Type B pancreatic cell (in vitro differentiated cells): ENCODE measurements around the gene LZTS2. TPM values are rescaled to one million over a fixed set of nuclear protein-coding genes. Genes with fewer than 3 reads are reported as not detected.
A peak's percentile ranks its signal among the peaks of the same experiment; 100 is the strongest.

Experiments
- DNase-seq: peaks from one replicate; pipeline ENCODE4 v3.0.0; 2021; ENCODE audit warnings: mixed read lengths; ENCODE audit not compliant: unreplicated experiment; ENCODE audit errors: extremely low spot score
- H3K27ac Mint-ChIP-seq: 2 replicates; pipeline ENCODE4 v1.8.0; 2021; ENCODE audit warnings: mild to moderate bottlenecking, mixed read lengths
- H3K27me3 Mint-ChIP-seq: 2 replicates; pipeline ENCODE4 v1.8.0; 2021; ENCODE audit warnings: mixed read lengths
- H3K36me3 Mint-ChIP-seq: 2 replicates; pipeline ENCODE4 v1.8.0; 2021; ENCODE audit warnings: mixed read lengths
- H3K4me1 Mint-ChIP-seq: one replicate; pipeline ENCODE4 v1.8.0; 2021; ENCODE audit warnings: mixed read lengths; ENCODE audit not compliant: unreplicated experiment
- H3K4me3 Mint-ChIP-seq: 2 replicates; pipeline ENCODE4 v1.8.0; 2021; ENCODE audit warnings: mild to moderate bottlenecking, mixed read lengths
- H3K9me3 Mint-ChIP-seq: 2 replicates; pipeline ENCODE4 v1.8.0; 2021; ENCODE audit warnings: mixed read lengths
- CTCF ChIP-seq: fragments of 200-600 bp; sonication (generic); conservative IDR thresholded peaks from 2 replicates; pipeline ENCODE4 v1.5.0; 2021; ENCODE audit warnings: antibody characterized with exemption, mild to moderate bottlenecking
- long read RNA-seq: library from polyadenylated mRNA; unstranded; transcript quantifications from one replicate; pipeline ENCODE4 v2.0.0, GENCODE V29; 2020
- total RNA-seq: library from RNA; stranded (reverse); gene quantifications from 2 replicates; pipeline ENCODE4 v1.2.1, GENCODE V29; 2021; ENCODE audit warnings: low replicate concordance

LZTS2 gene
- 50.2 and 86.6 TPM in 2 replicates for total RNA-seq
- long read RNA-seq, partial matches to known transcripts = 3 of 3 reads
- long read RNA-seq, other reads (novel, unspliced or antisense) = 0 of 3 reads

GRCh38 chr10:100999742-101000126 is at the start of gene LZTS2:
LZTS2 (plus strand) TSS chr10:100999808; CDS start chr10:101002539, 2,731 bp downstream.
- Mint-ChIP-seq H3K27me3 (no peaks in the 10 kb centered on the region), H3K4me1 (peaks cover 24% of the 10 kb centered on the region), H3K27ac (peak within 1 kb of the TSS; percentile 95), H3K36me3 (peaks cover 4% of the 10 kb centered on the region), H3K9me3 (no peaks in the 10 kb centered on the region), H3K4me3 (peak within 1 kb of the TSS; percentile 94)
- no peak for DNase-seq
- TF ChIP-seq CTCF = no peak

- DNase-seq = no peak
- Mint-ChIP-seq H3K4me1 (no peaks in the 10 kb centered on the region), H3K27ac (no peak overlapping the region), H3K36me3 (peaks cover 26% of the 10 kb centered on the region), H3K4me3 (no peak overlapping the region), H3K9me3 (no peaks in the 10 kb centered on the region), H3K27me3 (no peaks in the 10 kb centered on the region)
- TF ChIP-seq CTCF = no peak
Measured at GRCh38 chr10:100960251-100960650, 39.4 kb upstream of the LZTS2 start.

- Mint-ChIP-seq H3K4me1 (peaks cover 3% of the 10 kb centered on the region), H3K36me3 (peaks cover 23% of the 10 kb centered on the region), H3K4me3 (no peak overlapping the region), H3K27ac (no peak overlapping the region), H3K27me3 (no peaks in the 10 kb centered on the region), H3K9me3 (no peaks in the 10 kb centered on the region)
- no peak for DNase-seq
- TF ChIP-seq CTCF = no peak
Measured at GRCh38 chr10:100962351-100963080, 37.1 kb upstream of the LZTS2 start.

GRCh38 chr10:100963826-100964225 is 35.8 kb upstream of the LZTS2 start:
- DNase-seq = no peak
- Mint-ChIP-seq H3K4me1 (peaks cover 16% of the 10 kb centered on the region), H3K9me3 (no peaks in the 10 kb centered on the region), H3K36me3 (peaks cover 23% of the 10 kb centered on the region), H3K27me3 (no peaks in the 10 kb centered on the region), H3K4me3 (no peak overlapping the region), H3K27ac (no peak overlapping the region)
- TF ChIP-seq CTCF = no peak

- no peak for TF ChIP-seq CTCF
- no peak overlapping the region for H3K4me3 Mint-ChIP-seq
- no peak overlapping the region for H3K27ac Mint-ChIP-seq
- peaks cover 14% of the 10 kb centered on the region for H3K36me3 Mint-ChIP-seq
- H3K27me3 Mint-ChIP-seq = no peaks in the 10 kb centered on the region
- DNase-seq = no peak
- peaks cover 21% of the 10 kb centered on the region for H3K4me1 Mint-ChIP-seq
- no peaks in the 10 kb centered on the region for H3K9me3 Mint-ChIP-seq
Measured at GRCh38 chr10:100965820-100966219, 33.8 kb upstream of the LZTS2 start.
